ENCODE measurements around the gene FOXN3.

The FOXN3 gene

DNA sequence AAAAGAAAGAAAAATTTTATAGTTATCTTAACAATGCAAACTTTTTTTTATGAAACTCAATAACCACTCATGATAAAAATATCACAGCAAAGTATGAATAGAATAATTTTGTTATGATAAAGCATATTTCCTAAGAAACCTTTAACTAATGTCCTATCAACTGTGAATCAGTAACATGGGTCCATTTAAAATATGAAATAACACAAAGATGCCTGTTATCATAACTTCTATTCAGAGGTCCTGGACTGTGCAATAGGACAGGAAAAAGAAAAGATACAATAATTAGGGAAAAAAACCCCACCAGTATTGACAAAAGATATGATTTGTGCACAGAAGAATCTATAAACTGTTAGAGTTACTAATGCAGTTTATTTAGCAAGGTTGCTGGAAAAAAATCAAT, 245.4 kb downstream of the FOXN3 start:
- TF ChIP-seq YY1 (IDR thresholded peaks at IDR 0.05; ENCODE audit: insufficient read depth, insufficient read length) (no peak), SUZ12 (IDR thresholded peaks at IDR 0.05; ENCODE audit: extremely low read depth, insufficient read depth, insufficient read length) (no peak), ZNF274 (IDR thresholded peaks at IDR 0.05; ENCODE audit: low read depth, low read length) (no peak)
- H3K27me3 ChIP-seq (ENCODE audit: insufficient read depth, insufficient read length) = no peaks in the 10 kb centered on the region
- H3K4me1 ChIP-seq (ENCODE audit: insufficient read depth, insufficient read length) = no peaks in the 10 kb centered on the region
- H3K36me3 ChIP-seq (ENCODE audit: insufficient read depth, insufficient read length, low read length) = peaks cover 11% of the 10 kb centered on the region
- no peak for DNase-seq (ENCODE audit: low read depth, low spot score)
- no peak overlapping the region for H3K9ac ChIP-seq (ENCODE audit: insufficient read length, low read depth)
- no peak overlapping the region for H3K4me3 ChIP-seq (ENCODE audit: insufficient read length, low read depth)
- peaks cover 7% of the 10 kb centered on the region; the same call in 1 of the 2 replicates for H3K9me3 ChIP-seq (ENCODE audit: insufficient read depth, low read length)

- no peak for TF ChIP-seq YY1 (IDR thresholded peaks at IDR 0.05; ENCODE audit: insufficient read depth, insufficient read length)
- TF ChIP-seq ZNF274 (IDR thresholded peaks at IDR 0.05; ENCODE audit: low read depth, low read length) = no peak
- TF ChIP-seq SUZ12 (IDR thresholded peaks at IDR 0.05; ENCODE audit: extremely low read depth, insufficient read depth, insufficient read length) = no peak
- H3K4me3 ChIP-seq (ENCODE audit: insufficient read length, low read depth) = no peak overlapping the region
- no peak for DNase-seq (ENCODE audit: low read depth, low spot score)
- peaks cover 11% of the 10 kb centered on the region for H3K36me3 ChIP-seq (ENCODE audit: insufficient read depth, insufficient read length, low read length)
- no peaks in the 10 kb centered on the region for H3K4me1 ChIP-seq (ENCODE audit: insufficient read depth, insufficient read length)
- peaks cover 7% of the 10 kb centered on the region; the same call in 1 of the 2 replicates for H3K9me3 ChIP-seq (ENCODE audit: insufficient read depth, low read length)
- H3K9ac ChIP-seq (ENCODE audit: insufficient read length, low read depth) = no peak overlapping the region
- no peaks in the 10 kb centered on the region for H3K27me3 ChIP-seq (ENCODE audit: insufficient read depth, insufficient read length)
Observed at GRCh38 chr14:89171168-89171567, 245.9 kb downstream of the FOXN3 start.

DNA sequence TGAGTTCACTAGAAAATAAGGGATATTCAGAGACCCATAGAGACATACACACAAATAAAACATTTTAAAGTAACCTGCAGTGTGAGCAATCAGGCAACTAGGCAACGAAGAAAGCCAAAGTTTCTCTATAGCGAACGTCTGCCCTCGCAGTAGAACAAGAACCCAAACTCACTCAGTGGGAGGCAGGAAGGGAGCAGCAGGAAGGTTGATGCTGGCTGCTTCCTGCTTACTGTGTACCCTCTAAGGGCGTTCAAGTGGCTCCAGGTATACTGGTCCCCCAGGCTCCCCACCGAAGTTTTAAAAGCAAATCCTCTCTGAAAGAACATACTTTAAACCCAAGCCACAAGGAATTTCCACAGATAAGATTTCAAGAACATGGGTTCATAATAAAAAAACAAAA, 249.3 kb downstream of the FOXN3 start:
- Histone ChIP-seq H3K27me3 (ENCODE audit: insufficient read depth, insufficient read length) (no peaks in the 10 kb centered on the region), H3K36me3 (ENCODE audit: insufficient read depth, insufficient read length, low read length) (peaks cover 24% of the 10 kb centered on the region), H3K9me3 (ENCODE audit: insufficient read depth, low read length) (peaks cover 7% of the 10 kb centered on the region; the same call in 1 of the 2 replicates), H3K9ac (ENCODE audit: insufficient read length, low read depth) (no peak overlapping the region), H3K4me1 (ENCODE audit: insufficient read depth, insufficient read length) (no peaks in the 10 kb centered on the region), H3K4me3 (ENCODE audit: insufficient read length, low read depth) (no peak overlapping the region)
- DNase-seq (ENCODE audit: low read depth, low spot score) = no peak
- no peak for TF ChIP-seq ZNF274 (IDR thresholded peaks at IDR 0.05; ENCODE audit: low read depth, low read length)
- no peak for TF ChIP-seq SUZ12 (IDR thresholded peaks at IDR 0.05; ENCODE audit: extremely low read depth, insufficient read depth, insufficient read length)
- no peak for TF ChIP-seq YY1 (IDR thresholded peaks at IDR 0.05; ENCODE audit: insufficient read depth, insufficient read length)

GRCh38 chr14:89166633-89167032, 250.4 kb downstream of the FOXN3 start:
- H3K27me3 ChIP-seq (ENCODE audit: insufficient read depth, insufficient read length) = no peaks in the 10 kb centered on the region
- no peak for DNase-seq (ENCODE audit: low read depth, low spot score)
- H3K4me1 ChIP-seq (ENCODE audit: insufficient read depth, insufficient read length) = no peaks in the 10 kb centered on the region
- H3K9me3 ChIP-seq (ENCODE audit: insufficient read depth, low read length) = peaks cover 2% of the 10 kb centered on the region; the same call in 1 of the 2 replicates
- H3K4me3 ChIP-seq (ENCODE audit: insufficient read length, low read depth) = no peak overlapping the region
- no peak for TF ChIP-seq YY1 (IDR thresholded peaks at IDR 0.05; ENCODE audit: insufficient read depth, insufficient read length)
- TF ChIP-seq ZNF274 (IDR thresholded peaks at IDR 0.05; ENCODE audit: low read depth, low read length) = no peak
- TF ChIP-seq SUZ12 (IDR thresholded peaks at IDR 0.05; ENCODE audit: extremely low read depth, insufficient read depth, insufficient read length) = no peak
- peaks cover 34% of the 10 kb centered on the region for H3K36me3 ChIP-seq (ENCODE audit: insufficient read depth, insufficient read length, low read length)
- no peak overlapping the region for H3K9ac ChIP-seq (ENCODE audit: insufficient read length, low read depth)

DNA sequence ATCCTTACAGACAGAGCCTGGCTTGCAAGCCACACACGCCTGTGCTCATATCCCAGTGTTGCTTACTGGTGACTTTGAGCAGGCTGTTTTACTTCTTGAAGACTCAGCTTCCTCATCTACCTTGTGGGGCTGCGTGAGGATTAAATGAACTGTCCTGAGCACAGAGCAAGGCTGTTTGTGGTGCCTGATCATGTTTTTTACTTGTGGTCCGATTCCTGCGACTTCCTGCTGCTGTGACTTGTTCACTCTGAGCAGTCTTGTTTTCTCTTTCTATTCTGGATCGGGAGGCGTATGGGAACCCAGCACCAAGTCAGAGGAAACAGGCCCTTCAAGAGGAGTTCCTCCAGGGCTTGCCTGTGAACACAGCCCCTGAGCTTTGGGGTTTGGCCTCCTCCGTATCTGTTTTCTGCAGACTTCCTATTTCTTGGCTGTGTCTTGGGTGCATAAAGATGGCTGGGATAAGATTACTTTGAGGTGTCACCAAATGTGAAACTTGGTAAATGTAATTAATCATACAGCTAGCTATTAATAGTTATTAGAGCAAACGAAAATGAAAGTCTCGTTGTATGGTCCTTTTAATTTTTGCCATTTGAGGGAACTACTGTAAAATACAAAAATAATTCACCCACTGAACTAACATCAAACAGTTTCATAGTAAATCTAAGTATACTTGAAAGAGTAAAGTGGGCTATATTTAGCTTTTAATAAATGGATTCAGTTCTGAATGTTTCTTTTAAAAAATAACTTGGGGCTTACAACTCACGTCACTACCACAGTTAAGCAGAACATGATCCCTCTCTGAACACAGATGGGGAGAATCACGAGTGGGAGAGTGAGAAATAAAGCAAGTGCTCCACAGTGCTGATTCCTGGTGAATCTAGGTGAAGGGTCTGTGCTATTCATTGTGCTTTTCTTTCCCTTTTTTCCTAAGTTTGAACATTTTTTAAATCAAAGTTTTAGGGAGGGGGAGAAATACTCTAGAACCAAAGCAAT, 251.5 kb downstream of the FOXN3 start:
- TF ChIP-seq ZNF274 (IDR thresholded peaks at IDR 0.05; ENCODE audit: low read depth, low read length) (no peak), SUZ12 (IDR thresholded peaks at IDR 0.05; ENCODE audit: extremely low read depth, insufficient read depth, insufficient read length) (no peak), YY1 (IDR thresholded peaks at IDR 0.05; ENCODE audit: insufficient read depth, insufficient read length) (no peak)
- Histone ChIP-seq H3K36me3 (ENCODE audit: insufficient read depth, insufficient read length, low read length) (peaks cover 37% of the 10 kb centered on the region), H3K4me3 (ENCODE audit: insufficient read length, low read depth) (no peak overlapping the region), H3K4me1 (ENCODE audit: insufficient read depth, insufficient read length) (no peaks in the 10 kb centered on the region), H3K9ac (ENCODE audit: insufficient read length, low read depth) (no peak overlapping the region), H3K27me3 (ENCODE audit: insufficient read depth, insufficient read length) (no peaks in the 10 kb centered on the region), H3K9me3 (ENCODE audit: insufficient read depth, low read length) (no peaks in the 10 kb centered on the region)
- no peak for DNase-seq (ENCODE audit: low read depth, low spot score)

DNA sequence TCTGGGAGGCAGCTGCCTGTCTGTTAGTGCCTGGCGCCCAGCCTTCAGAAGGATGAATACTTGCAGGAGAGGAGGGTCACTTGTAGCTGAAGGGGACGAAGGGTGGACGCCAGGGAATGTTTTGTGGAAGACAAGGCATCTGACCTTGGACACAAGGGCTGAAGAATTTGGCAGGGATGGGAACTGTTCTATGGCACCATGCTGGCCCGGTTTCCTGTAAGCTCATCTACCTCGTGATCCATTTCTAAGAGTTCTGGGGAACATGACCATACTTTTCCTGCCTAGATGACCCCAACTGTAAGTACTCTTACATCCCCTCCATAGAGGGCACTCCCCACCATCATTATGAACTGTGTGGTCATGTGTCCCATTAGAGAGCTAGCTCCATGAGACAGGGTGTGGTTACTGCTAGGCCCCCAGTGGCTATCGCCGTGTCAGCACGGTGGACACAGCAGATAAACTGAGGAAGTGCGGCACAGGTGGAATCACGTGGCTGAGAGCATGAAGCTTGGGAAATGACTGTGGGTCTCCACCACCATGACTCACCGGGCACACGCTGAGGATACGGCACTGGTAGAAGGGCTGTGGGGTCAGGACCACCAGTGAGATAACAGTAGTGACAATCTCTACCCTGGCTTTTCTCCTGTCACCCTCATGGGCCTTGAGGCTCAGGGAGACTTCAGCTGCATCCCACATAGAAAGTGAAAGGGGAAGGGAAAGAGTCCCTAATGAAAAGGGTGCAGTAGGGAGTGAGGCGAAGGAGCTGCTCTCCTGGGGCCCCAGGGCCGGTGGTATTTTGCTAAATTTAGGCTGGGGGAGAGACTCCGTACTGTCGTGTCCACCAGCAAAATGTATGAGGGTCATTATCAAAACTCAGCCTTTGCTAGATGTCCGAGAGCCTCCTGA, 252.6 kb downstream of the FOXN3 start:
- Histone ChIP-seq H3K9me3 (ENCODE audit: insufficient read depth, low read length) (no peaks in the 10 kb centered on the region), H3K4me3 (ENCODE audit: insufficient read length, low read depth) (no peak overlapping the region), H3K27me3 (ENCODE audit: insufficient read depth, insufficient read length) (no peaks in the 10 kb centered on the region), H3K4me1 (ENCODE audit: insufficient read depth, insufficient read length) (no peaks in the 10 kb centered on the region), H3K36me3 (ENCODE audit: insufficient read depth, insufficient read length, low read length) (peaks cover 41% of the 10 kb centered on the region), H3K9ac (ENCODE audit: insufficient read length, low read depth) (no peak overlapping the region)
- DNase-seq (ENCODE audit: low read depth, low spot score) = no peak
- TF ChIP-seq ZNF274 (IDR thresholded peaks at IDR 0.05; ENCODE audit: low read depth, low read length) (no peak), SUZ12 (IDR thresholded peaks at IDR 0.05; ENCODE audit: extremely low read depth, insufficient read depth, insufficient read length) (no peak), YY1 (IDR thresholded peaks at IDR 0.05; ENCODE audit: insufficient read depth, insufficient read length) (no peak)

Data from NT2/D1 (cell line).